Activated T-cell treated with anti-CD3 and anti-CD28 coated beads, Interleukin-2, amount 50 U/mL, for 72 hours (primary cell): ENCODE data around the gene CAPN2. TPM values are rescaled to one million over a fixed set of nuclear protein-coding genes. Genes with fewer than 3 reads are reported as not detected.

ENCODE experiments used
- ATAC-seq, 2 donors: fragments of 150-1000 bp; cut with Tn5 transposase; replicated peaks in 1 of 2; 2 replicates each; pipeline ENCODE4 v1.10.0; 2021; ENCODE audit warnings: moderate library complexity in 2 of 2, mild to moderate bottlenecking in 1 of 2
- DNase-seq, 2 donors: peaks; one replicate each; pipeline ENCODE4 v3.0.0; 2021 to 2022; ENCODE audit warnings: mixed read lengths in 1 of 2
- H3K27ac Mint-ChIP-seq: one replicate; pipeline ENCODE4 v1.8.0; 2022; ENCODE audit warnings: mild to moderate bottlenecking, moderate library complexity, mixed read lengths
- H3K27me3 Mint-ChIP-seq: one replicate; pipeline ENCODE4 v1.8.0; 2022; ENCODE audit warnings: low read depth, mixed read lengths
- H3K36me3 Mint-ChIP-seq, 2 donors: one replicate each; pipeline ENCODE4 v1.8.0; 2022; ENCODE audit warnings: mixed read lengths in 2 of 2, mild to moderate bottlenecking in 1 of 2; ENCODE audit not compliant: insufficient read depth in 2 of 2
- H3K4me1 Mint-ChIP-seq: one replicate; pipeline ENCODE4 v1.8.0; 2022; ENCODE audit warnings: low read depth, mixed read lengths
- H3K4me3 Mint-ChIP-seq, 2 donors: one replicate each; pipeline ENCODE4 v1.8.0; 2022; ENCODE audit warnings: mild to moderate bottlenecking in 2 of 2, mixed read lengths in 2 of 2, moderate library complexity in 2 of 2
- H3K9me3 Mint-ChIP-seq, 2 donors: one replicate each; pipeline ENCODE4 v1.8.0; 2022; ENCODE audit warnings: mixed read lengths in 2 of 2
- total RNA-seq, 2 donors: library from RNA; stranded (reverse); gene quantifications; one replicate each; pipeline ENCODE4 v1.2.3, GENCODE V29; 2022

Gene CAPN2
- total RNA-seq, 2 donors from 2014 or later: 37.8 to 58.8 TPM

DNA sequence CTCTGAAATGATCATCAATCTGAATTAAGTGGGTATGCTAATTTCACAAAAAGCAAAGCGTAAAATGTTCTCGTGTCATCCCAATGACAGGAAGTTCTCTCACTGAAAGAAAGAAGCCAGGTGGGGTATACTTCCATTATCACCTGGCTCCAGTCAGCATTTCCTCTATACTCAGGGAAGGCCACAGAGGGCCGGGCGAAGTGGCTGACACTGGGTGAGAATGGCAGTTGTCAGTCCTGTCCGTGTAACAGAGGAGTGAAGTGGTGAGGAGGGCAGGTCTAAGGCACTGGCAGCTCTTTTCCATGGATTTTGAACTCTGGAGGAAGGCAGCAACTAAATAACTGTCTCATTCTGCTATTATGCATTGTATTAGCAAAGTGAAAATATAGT, 60.4 kb downstream of the CAPN2 start:
- no peak for ATAC-seq

DNA sequence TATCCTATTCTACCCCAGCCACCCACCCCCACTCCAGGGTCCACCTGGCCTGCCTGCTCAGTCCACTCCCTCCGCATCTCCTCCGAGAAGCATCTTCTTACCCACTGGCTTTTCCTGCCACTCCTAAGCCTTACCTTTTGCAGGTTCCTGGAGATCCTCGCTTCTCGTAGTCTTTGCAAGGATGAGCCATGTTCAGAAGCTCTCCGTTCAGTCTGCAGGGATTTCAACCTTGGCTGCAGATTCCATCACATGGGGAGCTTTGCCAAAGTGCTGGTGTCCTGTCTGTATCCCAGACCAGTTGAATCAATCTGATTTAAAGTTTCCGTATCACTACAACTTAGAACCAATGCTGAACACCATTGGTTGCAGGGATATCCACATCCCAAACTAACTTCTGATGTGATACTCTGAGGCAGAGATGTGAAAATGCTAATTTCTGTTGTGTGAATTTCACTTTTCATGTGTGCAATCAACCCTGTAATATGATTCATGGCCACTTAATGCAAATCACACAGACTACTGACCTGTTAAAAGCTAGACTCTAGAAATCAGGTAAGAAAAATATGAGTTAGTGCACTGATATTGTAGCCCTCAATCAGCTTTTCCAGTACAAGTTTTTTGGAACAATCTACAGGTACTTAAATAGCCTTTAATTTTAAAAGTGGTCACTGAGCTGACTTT, 61.9 kb downstream of the CAPN2 start:
- DNase-seq (no peak), ATAC-seq (no peak)
- Mint-ChIP-seq H3K9me3 (no peaks in the 10 kb centered on the region), H3K4me1 (peaks cover 41% of the 10 kb centered on the region), H3K27ac (peak overlapping the region; percentile 62), H3K27me3 (no peaks in the 10 kb centered on the region), H3K36me3 (peaks cover 12 to 29% of the 10 kb centered on the region in 2 donors), H3K4me3 (no peak overlapping the region)

More for the DNA sequence above, 60.4 kb downstream of the CAPN2 start:
- Mint-ChIP-seq H3K27me3 (no peaks in the 10 kb centered on the region), H3K4me1 (peaks cover 41% of the 10 kb centered on the region), H3K27ac (peak overlapping the region; percentile 14), H3K9me3 (no peaks in the 10 kb centered on the region), H3K36me3 (peaks cover 14 to 27% of the 10 kb centered on the region in 2 donors), H3K4me3 (no peak overlapping the region)
- no peak for DNase-seq

GRCh38 chr1:223775054-223775453, 62.7 kb downstream of the CAPN2 start:
- peak overlapping the region; percentile 62 for H3K27ac Mint-ChIP-seq
- ATAC-seq: no peak
- DNase-seq: no peak
- H3K9me3 Mint-ChIP-seq: no peaks in the 10 kb centered on the region
- peaks cover 41% of the 10 kb centered on the region for H3K4me1 Mint-ChIP-seq
- H3K36me3 Mint-ChIP-seq: peaks cover 12 to 24% of the 10 kb centered on the region in 2 donors
- H3K4me3 Mint-ChIP-seq: no peak overlapping the region
- no peaks in the 10 kb centered on the region for H3K27me3 Mint-ChIP-seq

GRCh38 chr1:223775711-223776074, 63.4 kb downstream of the CAPN2 start:
- DNase-seq: no peak
- no peaks in the 10 kb centered on the region for H3K27me3 Mint-ChIP-seq
- peak overlapping the region; percentile 35 for H3K27ac Mint-ChIP-seq
- H3K9me3 Mint-ChIP-seq: no peaks in the 10 kb centered on the region
- no peak for ATAC-seq
- H3K4me3 Mint-ChIP-seq: peak overlapping the region; percentile 14 to 64
- H3K4me1 Mint-ChIP-seq: peaks cover 41% of the 10 kb centered on the region
- peaks cover 12 to 27% of the 10 kb centered on the region in 2 donors for H3K36me3 Mint-ChIP-seq

DNA sequence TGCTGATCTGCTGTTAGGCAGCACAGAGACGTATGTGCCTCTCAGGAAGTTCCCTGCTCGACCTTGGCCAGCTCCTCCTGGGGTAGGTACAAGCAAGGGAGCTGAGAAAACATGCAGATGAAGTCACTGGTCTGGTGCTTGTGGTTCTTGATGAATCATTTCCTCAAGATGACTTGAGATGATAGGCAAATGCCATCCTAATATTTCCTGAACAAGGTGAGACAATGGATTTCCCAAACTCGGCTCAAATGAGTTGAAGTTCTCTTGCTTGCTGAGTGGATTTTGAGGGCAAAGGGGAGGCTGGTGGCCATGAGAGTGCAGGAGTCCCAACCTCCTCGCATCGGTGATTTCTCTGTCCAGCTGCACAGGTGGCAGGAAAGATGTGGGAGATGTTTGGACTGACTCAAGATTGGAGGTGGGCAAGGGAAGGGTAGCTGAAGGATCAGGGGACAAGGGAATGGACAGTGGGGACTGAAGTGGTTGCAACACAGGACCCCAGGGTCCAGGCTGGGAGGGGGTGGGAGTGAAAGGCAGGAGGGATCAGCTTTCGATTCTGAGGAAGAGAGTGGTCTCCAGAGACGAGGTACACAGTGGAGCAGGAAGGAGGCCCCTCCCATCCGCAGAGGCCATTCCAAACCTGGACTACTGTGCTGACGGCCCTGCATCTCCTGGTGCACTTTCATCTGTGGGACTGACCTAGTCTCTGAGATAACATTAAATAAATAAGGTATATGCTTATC, 63.9 kb downstream of the CAPN2 start:
- peak; percentile 87 to 90 for ATAC-seq
- Mint-ChIP-seq H3K9me3 (no peaks in the 10 kb centered on the region), H3K4me3 (peak overlapping the region; percentile 14 to 64), H3K27ac (peak overlapping the region; percentile 35), H3K4me1 (peaks cover 40% of the 10 kb centered on the region), H3K27me3 (no peaks in the 10 kb centered on the region), H3K36me3 (peaks cover 12 to 27% of the 10 kb centered on the region in 2 donors)
- DNase-seq: peak; percentile 47 to 58

DNA sequence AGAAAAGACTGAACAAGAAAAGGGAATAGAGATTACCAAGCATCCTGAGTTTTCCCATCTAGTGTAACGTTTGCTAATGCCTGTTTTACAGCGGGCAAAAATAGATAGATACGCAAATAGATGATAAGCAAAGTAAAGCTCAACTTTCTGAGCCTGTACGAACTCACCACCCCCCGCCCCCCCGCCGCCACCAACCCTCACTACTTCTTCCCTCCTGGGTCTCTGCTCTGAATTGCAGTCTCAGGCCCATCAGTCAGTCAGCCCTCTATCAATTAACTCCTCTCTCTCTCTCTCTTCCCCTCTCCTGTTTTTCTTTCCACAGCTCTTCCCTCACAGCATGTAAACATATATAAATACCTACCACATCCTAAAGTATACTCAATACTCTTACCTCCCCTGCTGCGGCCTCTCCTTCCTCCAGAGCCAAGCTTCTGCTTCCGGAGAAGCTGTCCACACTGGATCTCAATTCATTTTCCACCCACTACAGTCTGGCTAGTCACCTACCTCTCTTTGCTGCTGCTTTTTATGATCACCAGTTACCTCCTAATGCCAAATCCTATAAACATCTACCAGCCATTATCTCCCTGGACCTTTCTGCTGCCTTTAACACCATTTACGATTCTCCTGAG, 64.6 kb downstream of the CAPN2 start:
- Mint-ChIP-seq H3K27me3 (no peaks in the 10 kb centered on the region), H3K27ac (peak overlapping the region; percentile 1), H3K9me3 (no peaks in the 10 kb centered on the region), H3K4me3 (no peak overlapping the region), H3K36me3 (peaks cover 11 to 27% of the 10 kb centered on the region in 2 donors), H3K4me1 (peaks cover 36% of the 10 kb centered on the region)
- no peak for ATAC-seq
- DNase-seq: no peak

GRCh38 chr1:223780318-223780717, 68.0 kb downstream of the CAPN2 start:
- Mint-ChIP-seq H3K27me3 (no peaks in the 10 kb centered on the region), H3K27ac (peak overlapping the region; percentile 77), H3K9me3 (no peaks in the 10 kb centered on the region), H3K4me1 (peaks cover 16% of the 10 kb centered on the region), H3K4me3 (no peak overlapping the region), H3K36me3 (peaks cover 10 to 29% of the 10 kb centered on the region in 2 donors)
- DNase-seq (no peak), ATAC-seq (no peak)

- ATAC-seq: no peak
- Mint-ChIP-seq H3K4me1 (peaks cover 12% of the 10 kb centered on the region), H3K27me3 (no peaks in the 10 kb centered on the region), H3K9me3 (no peaks in the 10 kb centered on the region), H3K4me3 (no peak overlapping the region), H3K36me3 (peaks cover 9 to 29% of the 10 kb centered on the region in 2 donors), H3K27ac (peak overlapping the region; percentile 77)
- no peak for DNase-seq
Observed at GRCh38 chr1:223780949-223781348, 68.6 kb downstream of the CAPN2 start.

DNA sequence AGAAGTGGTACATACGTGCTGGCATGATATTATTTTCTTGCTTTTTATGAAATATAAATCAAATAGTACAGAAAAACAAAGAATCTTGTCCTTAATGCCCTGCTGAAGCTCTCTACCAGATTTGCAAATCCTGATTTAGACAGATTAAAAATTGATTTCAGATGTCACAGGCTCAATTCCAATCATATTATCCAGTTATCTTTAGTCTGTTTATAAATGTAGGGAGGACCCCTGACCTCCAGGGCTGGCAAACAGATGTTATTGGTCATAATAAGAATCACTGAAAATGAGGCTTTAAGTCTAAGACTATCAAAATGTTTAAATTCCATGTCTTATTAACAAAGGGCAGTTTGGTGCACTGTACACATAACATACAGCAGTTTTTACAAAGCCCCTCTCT, 71.3 kb downstream of the CAPN2 start:
- Mint-ChIP-seq H3K36me3 (peaks cover 6 to 25% of the 10 kb centered on the region in 2 donors), H3K27me3 (no peaks in the 10 kb centered on the region), H3K4me1 (no peaks in the 10 kb centered on the region), H3K9me3 (no peaks in the 10 kb centered on the region), H3K27ac (peak overlapping the region; percentile 62), H3K4me3 (no peak overlapping the region)
- ATAC-seq (no peak), DNase-seq (no peak)

DNA sequence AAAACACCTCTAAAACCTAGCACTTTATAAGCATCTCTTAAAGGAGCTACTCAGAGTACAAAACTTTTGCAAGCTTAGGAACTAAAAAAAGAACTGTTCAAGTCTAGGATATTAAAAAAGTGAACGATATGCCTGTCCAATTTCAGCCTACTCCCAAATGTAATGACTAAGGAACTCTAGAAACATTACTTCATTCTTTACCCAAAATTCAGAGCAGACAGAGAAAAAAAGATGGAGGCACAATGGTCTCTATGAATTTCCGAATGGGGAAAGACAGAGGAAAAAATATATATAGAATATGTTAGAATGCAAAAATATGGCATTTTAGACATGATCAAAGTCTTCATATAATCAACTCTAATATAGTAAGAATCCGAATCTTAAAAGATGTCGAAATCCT, 72.2 kb downstream of the CAPN2 start:
- Mint-ChIP-seq H3K27me3 (no peaks in the 10 kb centered on the region), H3K4me1 (no peaks in the 10 kb centered on the region), H3K9me3 (no peaks in the 10 kb centered on the region), H3K4me3 (no peak overlapping the region), H3K27ac (peak overlapping the region; percentile 74), H3K36me3 (peaks cover 4 to 18% of the 10 kb centered on the region in 2 donors)
- ATAC-seq: no peak
- no peak for DNase-seq

DNA sequence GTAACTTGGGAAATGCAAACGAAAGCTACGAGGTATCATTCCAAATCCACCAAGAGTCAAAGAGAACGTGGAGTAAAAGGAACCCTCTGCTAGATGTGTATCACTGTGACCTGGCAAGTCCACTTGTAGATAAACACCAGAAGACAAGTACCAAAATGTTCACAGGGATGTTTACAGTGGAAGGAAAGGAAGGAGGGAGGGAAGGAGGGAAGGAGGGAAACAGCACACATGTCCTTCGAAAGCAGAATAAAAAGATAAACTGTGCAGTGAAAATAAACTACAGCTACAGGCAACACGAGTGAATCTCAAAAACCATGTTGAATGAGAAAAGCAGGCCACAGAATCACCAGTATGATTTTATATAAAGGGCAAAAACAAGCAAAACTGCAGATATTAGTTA, 73.5 kb downstream of the CAPN2 start:
- H3K27me3 Mint-ChIP-seq: no peaks in the 10 kb centered on the region
- H3K4me1 Mint-ChIP-seq: no peaks in the 10 kb centered on the region
- H3K4me3 Mint-ChIP-seq: no peak overlapping the region
- peaks cover 4 to 13% of the 10 kb centered on the region in 2 donors for H3K36me3 Mint-ChIP-seq
- ATAC-seq (no peak), DNase-seq (no peak)
- peak overlapping the region; percentile 73 for H3K27ac Mint-ChIP-seq
- no peaks in the 10 kb centered on the region for H3K9me3 Mint-ChIP-seq

- no peak for DNase-seq
- H3K36me3 Mint-ChIP-seq: peaks cover 5 to 9% of the 10 kb centered on the region in 2 donors
- no peaks in the 10 kb centered on the region for H3K9me3 Mint-ChIP-seq
- H3K27ac Mint-ChIP-seq: peak overlapping the region; percentile 9
- ATAC-seq: no peak
- no peaks in the 10 kb centered on the region for H3K4me1 Mint-ChIP-seq
- H3K27me3 Mint-ChIP-seq: no peaks in the 10 kb centered on the region
- H3K4me3 Mint-ChIP-seq: no peak overlapping the region
Observed at GRCh38 chr1:223788746-223789415, 76.5 kb downstream of the CAPN2 start.

DNA sequence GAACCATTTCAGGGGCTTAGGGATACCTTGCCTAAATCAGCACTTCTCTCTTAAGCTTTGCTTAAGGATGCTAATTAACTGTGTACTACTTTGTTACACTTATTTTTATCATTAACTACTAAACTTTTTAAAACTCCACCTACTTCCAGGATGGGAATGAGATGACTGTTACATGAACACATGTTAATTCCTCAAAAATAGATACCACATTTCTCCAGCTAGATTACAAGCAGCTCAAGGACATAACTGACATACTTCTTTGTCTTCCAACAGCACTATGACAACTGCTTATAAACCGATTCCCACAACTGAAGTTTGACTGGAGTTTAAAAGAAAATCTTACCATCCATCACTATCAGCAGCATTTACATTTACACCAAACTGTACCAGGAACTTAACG, 79.7 kb downstream of the CAPN2 start:
- peaks cover 5 to 6% of the 10 kb centered on the region in 2 donors for H3K36me3 Mint-ChIP-seq
- no peaks in the 10 kb centered on the region for H3K27me3 Mint-ChIP-seq
- no peak overlapping the region for H3K27ac Mint-ChIP-seq
- ATAC-seq (no peak), DNase-seq (no peak)
- no peak overlapping the region for H3K4me3 Mint-ChIP-seq
- H3K9me3 Mint-ChIP-seq: no peaks in the 10 kb centered on the region
- no peaks in the 10 kb centered on the region for H3K4me1 Mint-ChIP-seq
